Epithelial cell of esophagus (primary cell): ENCODE measurements around the gene LTBP3.

Source experiments
- DNase-seq: peaks from one replicate; pipeline ENCODE4 v3.0.0; 2010; ENCODE audit warnings: low read depth
- H3K4me3 ChIP-seq: 2 replicates; pipeline ENCODE4 v1.5.1; 2011; ENCODE audit warnings: mild to moderate bottlenecking, low read length, control low read depth
- TF ChIP-seq, protein P1 (sequence below): IDR thresholded peaks from 2 replicates; pipeline ENCODE4 v1.5.1; 2011; ENCODE audit warnings: low read depth, mild to moderate bottlenecking, low read length, control low read depth, inconsistent platforms; ENCODE audit not compliant: insufficient read depth; ENCODE audit errors: missing control alignments

Gene LTBP3

DNA sequence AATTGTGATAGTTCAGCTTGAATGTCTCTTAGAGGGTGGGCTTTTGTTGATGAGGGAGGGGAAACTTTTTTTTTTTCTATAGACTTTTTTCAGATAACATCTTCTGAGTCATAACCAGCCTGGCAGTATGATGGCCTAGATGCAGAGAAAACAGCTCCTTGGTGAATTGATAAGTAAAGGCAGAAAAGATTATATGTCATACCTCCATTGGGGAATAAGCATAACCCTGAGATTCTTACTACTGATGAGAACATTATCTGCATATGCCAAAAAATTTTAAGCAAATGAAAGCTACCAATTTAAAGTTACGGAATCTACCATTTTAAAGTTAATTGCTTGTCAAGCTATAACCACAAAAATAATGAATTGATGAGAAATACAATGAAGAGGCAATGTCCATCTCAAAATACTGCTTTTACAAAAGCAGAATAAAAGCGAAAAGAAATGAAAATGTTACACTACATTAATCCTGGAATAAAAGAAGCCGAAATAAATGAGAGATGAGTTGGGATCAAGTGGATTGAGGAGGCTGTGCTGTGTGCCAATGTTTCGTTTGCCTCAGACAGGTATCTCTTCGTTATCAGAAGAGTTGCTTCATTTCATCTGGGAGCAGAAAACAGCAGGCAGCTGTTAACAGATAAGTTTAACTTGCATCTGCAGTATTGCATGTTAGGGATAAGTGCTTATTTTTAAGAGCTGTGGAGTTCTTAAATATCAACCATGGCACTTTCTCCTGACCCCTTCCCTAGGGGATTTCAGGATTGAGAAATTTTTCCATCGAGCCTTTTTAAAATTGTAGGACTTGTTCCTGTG, 55.4 kb downstream of the LTBP3 start:
- TF ChIP-seq, protein P1, sequence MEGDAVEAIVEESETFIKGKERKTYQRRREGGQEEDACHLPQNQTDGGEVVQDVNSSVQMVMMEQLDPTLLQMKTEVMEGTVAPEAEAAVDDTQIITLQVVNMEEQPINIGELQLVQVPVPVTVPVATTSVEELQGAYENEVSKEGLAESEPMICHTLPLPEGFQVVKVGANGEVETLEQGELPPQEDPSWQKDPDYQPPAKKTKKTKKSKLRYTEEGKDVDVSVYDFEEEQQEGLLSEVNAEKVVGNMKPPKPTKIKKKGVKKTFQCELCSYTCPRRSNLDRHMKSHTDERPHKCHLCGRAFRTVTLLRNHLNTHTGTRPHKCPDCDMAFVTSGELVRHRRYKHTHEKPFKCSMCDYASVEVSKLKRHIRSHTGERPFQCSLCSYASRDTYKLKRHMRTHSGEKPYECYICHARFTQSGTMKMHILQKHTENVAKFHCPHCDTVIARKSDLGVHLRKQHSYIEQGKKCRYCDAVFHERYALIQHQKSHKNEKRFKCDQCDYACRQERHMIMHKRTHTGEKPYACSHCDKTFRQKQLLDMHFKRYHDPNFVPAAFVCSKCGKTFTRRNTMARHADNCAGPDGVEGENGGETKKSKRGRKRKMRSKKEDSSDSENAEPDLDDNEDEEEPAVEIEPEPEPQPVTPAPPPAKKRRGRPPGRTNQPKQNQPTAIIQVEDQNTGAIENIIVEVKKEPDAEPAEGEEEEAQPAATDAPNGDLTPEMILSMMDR = no peak
- H3K4me3 ChIP-seq = peak overlapping the region; percentile 98
- peak; percentile 25 for DNase-seq

DNA sequence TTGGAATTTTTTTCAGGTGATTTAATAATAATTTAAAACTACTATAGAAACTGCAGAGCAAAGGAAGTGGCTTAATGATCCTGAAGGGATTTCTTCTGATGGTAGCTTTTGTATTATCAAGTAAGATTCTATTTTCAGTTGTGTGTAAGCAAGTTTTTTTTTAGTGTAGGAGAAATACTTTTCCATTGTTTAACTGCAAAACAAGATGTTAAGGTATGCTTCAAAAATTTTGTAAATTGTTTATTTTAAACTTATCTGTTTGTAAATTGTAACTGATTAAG, 55.9 kb downstream of the LTBP3 start:
- no peak for DNase-seq

DNA sequence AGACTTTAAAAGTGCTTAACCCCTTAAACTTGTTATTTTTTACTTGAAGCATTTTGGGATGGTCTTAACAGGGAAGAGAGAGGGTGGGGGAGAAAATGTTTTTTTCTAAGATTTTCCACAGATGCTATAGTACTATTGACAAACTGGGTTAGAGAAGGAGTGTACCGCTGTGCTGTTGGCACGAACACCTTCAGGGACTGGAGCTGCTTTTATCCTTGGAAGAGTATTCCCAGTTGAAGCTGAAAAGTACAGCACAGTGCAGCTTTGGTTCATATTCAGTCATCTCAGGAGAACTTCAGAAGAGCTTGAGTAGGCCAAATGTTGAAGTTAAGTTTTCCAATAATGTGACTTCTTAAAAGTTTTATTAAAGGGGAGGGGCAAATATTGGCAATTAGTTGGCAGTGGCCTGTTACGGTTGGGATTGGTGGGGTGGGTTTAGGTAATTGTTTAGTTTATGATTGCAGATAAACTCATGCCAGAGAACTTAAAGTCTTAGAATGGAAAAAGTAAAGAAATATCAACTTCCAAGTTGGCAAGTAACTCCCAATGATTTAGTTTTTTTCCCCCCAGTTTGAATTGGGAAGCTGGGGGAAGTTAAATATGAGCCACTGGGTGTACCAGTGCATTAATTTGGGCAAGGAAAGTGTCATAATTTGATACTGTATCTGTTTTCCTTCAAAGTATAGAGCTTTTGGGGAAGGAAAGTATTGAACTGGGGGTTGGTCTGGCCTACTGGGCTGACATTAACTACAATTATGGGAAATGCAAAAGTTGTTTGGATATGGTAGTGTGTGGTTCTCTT, 56.5 kb downstream of the LTBP3 start:
- no peak for DNase-seq
- H3K4me3 ChIP-seq = peak overlapping the region; percentile 98
- TF ChIP-seq, protein P1 = no peak

More for the DNA sequence above, 55.9 kb downstream of the LTBP3 start:
- peak overlapping the region; percentile 98 for H3K4me3 ChIP-seq
- TF ChIP-seq, protein P1 = no peak

DNA sequence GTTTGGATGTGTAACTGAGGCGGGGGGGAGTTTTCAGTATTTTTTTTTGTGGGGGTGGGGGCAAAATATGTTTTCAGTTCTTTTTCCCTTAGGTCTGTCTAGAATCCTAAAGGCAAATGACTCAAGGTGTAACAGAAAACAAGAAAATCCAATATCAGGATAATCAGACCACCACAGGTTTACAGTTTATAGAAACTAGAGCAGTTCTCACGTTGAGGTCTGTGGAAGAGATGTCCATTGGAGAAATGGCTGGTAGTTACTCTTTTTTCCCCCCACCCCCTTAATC, 57.0 kb downstream of the LTBP3 start:
- DNase-seq = no peak
- peak overlapping the region; percentile 98 for H3K4me3 ChIP-seq
- TF ChIP-seq, protein P1 = no peak

DNA sequence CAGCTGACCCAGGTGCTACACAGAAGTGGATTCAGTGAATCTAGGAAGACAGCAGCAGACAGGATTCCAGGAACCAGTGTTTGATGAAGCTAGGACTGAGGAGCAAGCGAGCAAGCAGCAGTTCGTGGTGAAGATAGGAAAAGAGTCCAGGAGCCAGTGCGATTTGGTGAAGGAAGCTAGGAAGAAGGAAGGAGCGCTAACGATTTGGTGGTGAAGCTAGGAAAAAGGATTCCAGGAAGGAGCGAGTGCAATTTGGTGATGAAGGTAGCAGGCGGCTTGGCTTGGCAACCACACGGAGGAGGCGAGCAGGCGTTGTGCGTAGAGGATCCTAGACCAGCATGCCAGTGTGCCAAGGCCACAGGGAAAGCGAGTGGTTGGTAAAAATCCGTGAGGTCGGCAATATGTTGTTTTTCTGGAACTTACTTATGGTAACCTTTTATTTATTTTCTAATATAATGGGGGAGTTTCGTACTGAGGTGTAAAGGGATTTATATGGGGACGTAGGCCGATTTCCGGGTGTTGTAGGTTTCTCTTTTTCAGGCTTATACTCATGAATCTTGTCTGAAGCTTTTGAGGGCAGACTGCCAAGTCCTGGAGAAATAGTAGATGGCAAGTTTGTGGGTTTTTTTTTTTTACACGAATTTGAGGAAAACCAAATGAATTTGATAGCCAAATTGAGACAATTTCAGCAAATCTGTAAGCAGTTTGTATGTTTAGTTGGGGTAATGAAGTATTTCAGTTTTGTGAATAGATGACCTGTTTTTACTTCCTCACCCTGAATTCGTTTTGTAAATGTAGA, 57.6 kb downstream of the LTBP3 start:
- TF ChIP-seq, protein P1 = no peak
- DNase-seq = peak; percentile 25
- peak overlapping the region; percentile 98 for H3K4me3 ChIP-seq

DNA sequence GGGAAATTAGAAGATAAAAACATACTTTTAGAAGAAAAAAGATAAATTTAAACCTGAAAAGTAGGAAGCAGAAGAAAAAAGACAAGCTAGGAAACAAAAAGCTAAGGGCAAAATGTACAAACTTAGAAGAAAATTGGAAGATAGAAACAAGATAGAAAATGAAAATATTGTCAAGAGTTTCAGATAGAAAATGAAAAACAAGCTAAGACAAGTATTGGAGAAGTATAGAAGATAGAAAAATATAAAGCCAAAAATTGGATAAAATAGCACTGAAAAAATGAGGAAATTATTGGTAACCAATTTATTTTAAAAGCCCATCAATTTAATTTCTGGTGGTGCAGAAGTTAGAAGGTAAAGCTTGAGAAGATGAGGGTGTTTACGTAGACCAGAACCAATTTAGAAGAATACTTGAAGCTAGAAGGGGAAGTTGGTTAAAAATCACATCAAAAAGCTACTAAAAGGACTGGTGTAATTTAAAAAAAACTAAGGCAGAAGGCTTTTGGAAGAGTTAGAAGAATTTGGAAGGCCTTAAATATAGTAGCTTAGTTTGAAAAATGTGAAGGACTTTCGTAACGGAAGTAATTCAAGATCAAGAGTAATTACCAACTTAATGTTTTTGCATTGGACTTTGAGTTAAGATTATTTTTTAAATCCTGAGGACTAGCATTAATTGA, 58.3 kb downstream of the LTBP3 start:
- TF ChIP-seq, protein P1 = no peak
- H3K4me3 ChIP-seq = peak overlapping the region; percentile 98
- no peak for DNase-seq
